Measurements from ENCODE around the gene CBX2. TPM values are rescaled to one million over a fixed set of nuclear protein-coding genes. Genes with fewer than 3 reads are reported as not detected.
A peak's percentile ranks its signal among the peaks of the same experiment; 100 is the strongest.

CBX2 gene
- total RNA-seq, 3 donors from 2014 or later (not counting 1 experiment from before 2014, with no cell fraction given) = 0.18 to 1.3 TPM; not detected in 1

DNA sequence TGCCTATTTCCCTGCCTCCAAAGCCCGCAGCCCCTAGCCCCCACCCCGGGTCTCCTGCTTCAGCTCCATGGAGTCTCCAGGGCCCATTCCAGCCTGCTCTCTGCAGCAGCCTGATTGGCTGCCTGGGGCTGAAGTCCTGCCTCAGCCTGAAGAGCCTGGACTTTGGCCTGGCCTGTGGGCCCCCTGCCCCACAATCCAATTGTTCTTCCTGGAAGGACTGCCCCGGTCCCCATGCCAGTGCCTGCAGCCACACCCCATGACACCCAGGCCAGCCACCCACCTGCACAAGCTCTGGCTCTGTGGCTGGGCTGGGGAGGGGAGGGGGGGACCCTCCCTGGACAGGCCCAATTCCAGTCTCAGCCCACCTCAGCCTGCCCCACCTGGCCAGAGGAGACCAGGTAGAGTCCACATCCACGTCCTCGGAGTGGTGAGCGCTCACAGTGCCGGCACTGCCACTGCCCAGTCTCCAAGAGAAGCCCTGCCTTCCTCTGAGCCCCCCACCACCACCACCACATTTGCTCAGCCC is 34.9 kb upstream of the CBX2 start:
- Mint-ChIP-seq H3K4me1 (peaks cover 7 to 18% of the 10 kb centered on the region in 2 donors), H3K27ac (no peak overlapping the region), H3K9me3 (no peaks in the 10 kb centered on the region), H3K36me3 (no peaks in the 10 kb centered on the region), H3K4me3 (no peak overlapping the region), H3K27me3 (ENCODE audit: low read depth in 2 of 2) (peaks cover 23 to 36% of the 10 kb centered on the region in 2 donors)
- Histone ChIP-seq H3K27ac (ENCODE audit: low read length) (no peak overlapping the region), H3K27me3 (ENCODE audit: control insufficient read depth, insufficient read depth, low read length) (peaks cover 31% of the 10 kb centered on the region), H3K4me1 (ENCODE audit: control insufficient read depth, insufficient read depth, low read length) (peaks cover 22% of the 10 kb centered on the region), H3K4me3 (ENCODE audit: low read length) (no peak overlapping the region), H3K9me3 (ENCODE audit: control insufficient read depth, insufficient read depth, low read length) (no peaks in the 10 kb centered on the region), H3K36me3 (ENCODE audit: control insufficient read depth, insufficient read depth, low read length) (no peaks in the 10 kb centered on the region)
- intact Hi-C loops (cut with micrococcal nuclease) = loop anchor here (2.0 to 5.0 kb wide), 2 partner anchors 174 to 249 kb away; no protein-coding TSS in a partner anchor
- TF ChIP-seq, protein P1, sequence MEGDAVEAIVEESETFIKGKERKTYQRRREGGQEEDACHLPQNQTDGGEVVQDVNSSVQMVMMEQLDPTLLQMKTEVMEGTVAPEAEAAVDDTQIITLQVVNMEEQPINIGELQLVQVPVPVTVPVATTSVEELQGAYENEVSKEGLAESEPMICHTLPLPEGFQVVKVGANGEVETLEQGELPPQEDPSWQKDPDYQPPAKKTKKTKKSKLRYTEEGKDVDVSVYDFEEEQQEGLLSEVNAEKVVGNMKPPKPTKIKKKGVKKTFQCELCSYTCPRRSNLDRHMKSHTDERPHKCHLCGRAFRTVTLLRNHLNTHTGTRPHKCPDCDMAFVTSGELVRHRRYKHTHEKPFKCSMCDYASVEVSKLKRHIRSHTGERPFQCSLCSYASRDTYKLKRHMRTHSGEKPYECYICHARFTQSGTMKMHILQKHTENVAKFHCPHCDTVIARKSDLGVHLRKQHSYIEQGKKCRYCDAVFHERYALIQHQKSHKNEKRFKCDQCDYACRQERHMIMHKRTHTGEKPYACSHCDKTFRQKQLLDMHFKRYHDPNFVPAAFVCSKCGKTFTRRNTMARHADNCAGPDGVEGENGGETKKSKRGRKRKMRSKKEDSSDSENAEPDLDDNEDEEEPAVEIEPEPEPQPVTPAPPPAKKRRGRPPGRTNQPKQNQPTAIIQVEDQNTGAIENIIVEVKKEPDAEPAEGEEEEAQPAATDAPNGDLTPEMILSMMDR (IDR thresholded peaks at IDR 0.05) = no peak
- 98% methylated on average over 7 of the region's 7 CpGs for WGBS (ENCODE audit: insufficient coverage)
- DNase-seq (no peak), ATAC-seq (no peak)

GRCh38 chr17:79743614-79744013 is 34.3 kb upstream of the CBX2 start:
- Histone ChIP-seq H3K27ac (ENCODE audit: low read length) (no peak overlapping the region), H3K36me3 (ENCODE audit: control insufficient read depth, insufficient read depth, low read length) (no peaks in the 10 kb centered on the region), H3K4me3 (ENCODE audit: low read length) (no peak overlapping the region), H3K9me3 (ENCODE audit: control insufficient read depth, insufficient read depth, low read length) (no peaks in the 10 kb centered on the region), H3K4me1 (ENCODE audit: control insufficient read depth, insufficient read depth, low read length) (peaks cover 22% of the 10 kb centered on the region), H3K27me3 (ENCODE audit: control insufficient read depth, insufficient read depth, low read length) (peaks cover 29% of the 10 kb centered on the region)
- Mint-ChIP-seq H3K27ac (no peak overlapping the region), H3K36me3 (no peaks in the 10 kb centered on the region), H3K27me3 (ENCODE audit: low read depth in 2 of 2) (peaks cover 22 to 36% of the 10 kb centered on the region in 2 donors), H3K4me3 (no peak overlapping the region), H3K9me3 (no peaks in the 10 kb centered on the region), H3K4me1 (peaks cover 7 to 18% of the 10 kb centered on the region in 2 donors)
- ATAC-seq (no peak), DNase-seq (no peak)
- intact Hi-C loops (cut with micrococcal nuclease) = loop anchor here (2.0 to 5.0 kb wide), 2 partner anchors 173 to 249 kb away; no protein-coding TSS in a partner anchor
- 86% methylated on average over 5 of the region's 5 CpGs for WGBS (ENCODE audit: insufficient coverage)
- TF ChIP-seq, protein P1 (IDR thresholded peaks at IDR 0.05) = no peak

- Histone ChIP-seq H3K4me1 (ENCODE audit: control insufficient read depth, insufficient read depth, low read length) (peaks cover 22% of the 10 kb centered on the region), H3K27me3 (ENCODE audit: control insufficient read depth, insufficient read depth, low read length) (peaks cover 34% of the 10 kb centered on the region), H3K27ac (ENCODE audit: low read length) (no peak overlapping the region), H3K9me3 (ENCODE audit: control insufficient read depth, insufficient read depth, low read length) (no peaks in the 10 kb centered on the region), H3K4me3 (ENCODE audit: low read length) (no peak overlapping the region), H3K36me3 (ENCODE audit: control insufficient read depth, insufficient read depth, low read length) (no peaks in the 10 kb centered on the region)
- H3K9me3 Mint-ChIP-seq = no peaks in the 10 kb centered on the region
- H3K36me3 Mint-ChIP-seq = no peaks in the 10 kb centered on the region
- H3K4me3 Mint-ChIP-seq = peak overlapping the region; percentile 3
- intact Hi-C loops (cut with micrococcal nuclease) = loop anchor here (5.0 kb wide), 2 partner anchors 52 to 97 kb away; partner anchors contain the start of gene CBX8
- H3K27me3 Mint-ChIP-seq (ENCODE audit: low read depth in 2 of 2) = peaks cover 10 to 17% of the 10 kb centered on the region in 2 donors
- ATAC-seq = no peak
- no peak for DNase-seq
- WGBS (ENCODE audit: insufficient coverage) = 31% methylated on average over 6 of the region's 6 CpGs
- H3K4me1 Mint-ChIP-seq = peaks cover 7 to 18% of the 10 kb centered on the region in 2 donors
- H3K27ac Mint-ChIP-seq = no peak overlapping the region
- TF ChIP-seq, protein P1 (IDR thresholded peaks at IDR 0.05) = no peak
Observed at GRCh38 chr17:79745641-79746105, 32.3 kb upstream of the CBX2 start.
